Ramos (cell line): ENCODE data around the gene MIPEP.
"Not testable (repeated sequence)": the region's sequence is repeated elsewhere in the genome, so short reads cannot be mapped to it uniquely, and the experiment has no call there.

Experiments used
- in situ Hi-C: fragments of 300-500 bp; cut with MboI; formaldehyde crosslinking; loops from one replicate; pipeline ENCODE4 v1.14.3; 2022; ENCODE audit warnings: low sequenced_read_pairs; ENCODE audit not compliant: unreplicated experiment

The MIPEP gene

GRCh38 chr13:23889615-23890607 lies 711 bp upstream of the MIPEP start:
- in situ Hi-C loops, result no loop called here

- in situ Hi-C loops, result not testable (repeated sequence)
Observed at GRCh38 chr13:23884361-23884760, 4.8 kb downstream of the MIPEP start.

- in situ Hi-C loops, result no loop called here
Observed at GRCh38 chr13:23883255-23883654, 5.9 kb downstream of the MIPEP start.

GRCh38 chr13:23881402-23881800 lies 7.8 kb downstream of the MIPEP start:
- in situ Hi-C loops, result not testable (repeated sequence)

GRCh38 chr13:23880493-23881401 lies 8.5 kb downstream of the MIPEP start:
- in situ Hi-C loops, result not testable (repeated sequence)

GRCh38 chr13:23877286-23877685 lies 11.9 kb downstream of the MIPEP start:
- in situ Hi-C loops, result no loop called here

- in situ Hi-C loops, result no loop called here
Observed at GRCh38 chr13:23876265-23876664, 12.9 kb downstream of the MIPEP start.

GRCh38 chr13:23871616-23872220 lies 17.5 kb downstream of the MIPEP start:
- in situ Hi-C loops, result no loop called here

GRCh38 chr13:23870356-23871140 lies 18.7 kb downstream of the MIPEP start:
- in situ Hi-C loops, result no loop called here

GRCh38 chr13:23868521-23868920 lies 20.7 kb downstream of the MIPEP start:
- in situ Hi-C loops, result no loop called here

- in situ Hi-C loops, result no loop called here
Observed at GRCh38 chr13:23867027-23867491, 22.1 kb downstream of the MIPEP start.

- in situ Hi-C loops, result no loop called here
Observed at GRCh38 chr13:23866420-23867026, 22.7 kb downstream of the MIPEP start.

GRCh38 chr13:23865906-23866305 lies 23.3 kb downstream of the MIPEP start:
- in situ Hi-C loops, result no loop called here

GRCh38 chr13:23865026-23865425 lies 24.2 kb downstream of the MIPEP start:
- in situ Hi-C loops, result no loop called here

GRCh38 chr13:23861310-23861709 lies 27.9 kb downstream of the MIPEP start:
- in situ Hi-C loops, result no loop called here

GRCh38 chr13:23859904-23860303 lies 29.3 kb downstream of the MIPEP start:
- in situ Hi-C loops, result no loop called here

- in situ Hi-C loops, result no loop called here
Observed at GRCh38 chr13:23859455-23859854, 29.7 kb downstream of the MIPEP start.

- in situ Hi-C loops, result no loop called here
Observed at GRCh38 chr13:23858546-23858945, 30.7 kb downstream of the MIPEP start.
